ENCODE results near the gene WIPF2.

- TF ChIP-seq POLR2A (IDR thresholded peaks at IDR 0.05; ENCODE audit: low read depth): no peak
- no peak for TF ChIP-seq CTCF (IDR thresholded peaks at IDR 0.05)
- TF ChIP-seq EP300 (IDR thresholded peaks at IDR 0.05): no peak
- TF ChIP-seq POLR2AphosphoS5 (IDR thresholded peaks at IDR 0.05): no peak
Measured at GRCh38 chr17:40244255-40244654, 25.2 kb downstream of the WIPF2 start.
